ENCODE measurements around the gene CCBE1. TPM values are rescaled to one million over a fixed set of nuclear protein-coding genes. Genes with fewer than 3 reads are reported as not detected.

The CCBE1 gene
- total and polyA plus RNA-seq, 10 donors, result 0.06 to 0.93 (median 0.23) TPM

GRCh38 chr18:59570796-59571195, 126.4 kb downstream of the CCBE1 start:
- H3K27ac ChIP-seq, result no peak overlapping the region
- no peaks in the 10 kb centered on the region for H3K4me1 ChIP-seq
- TF ChIP-seq POLR2AphosphoS5 (IDR thresholded peaks at IDR 0.05), result no peak
- TF ChIP-seq CTCF (IDR thresholded peaks at IDR 0.05 in 8 of 11, conservative IDR thresholded peaks at IDR 0.05 in 3 of 11), result no peak
- no peak for TF ChIP-seq POLR2A (IDR thresholded peaks at IDR 0.05)
- no peak for DNase-seq
- no peaks in the 10 kb centered on the region for H3K9me3 ChIP-seq
- WGBS, 5 donors, result 72 to 89% (median 76%) methylated on average over 3 to 6 of the region's 6 CpGs
- H3K36me3 ChIP-seq, result no peaks in the 10 kb centered on the region
- H3K4me3 ChIP-seq, result no peak overlapping the region
- no peaks in the 10 kb centered on the region for H3K27me3 ChIP-seq (replicated peaks in 1 of 7)
- intact Hi-C loops (cut with DNase I; ENCODE audit: low total_unique reads), result no loop called here

- WGBS, 5 donors, result 55 to 85% (median 59%) methylated on average over 5 to 6 of the region's 6 CpGs
- intact Hi-C loops (cut with DNase I; ENCODE audit: low total_unique reads), result no loop called here
- no peak for TF ChIP-seq CTCF (IDR thresholded peaks at IDR 0.05 in 8 of 11, conservative IDR thresholded peaks at IDR 0.05 in 3 of 11)
- no peak for TF ChIP-seq POLR2A (IDR thresholded peaks at IDR 0.05)
- no peak for TF ChIP-seq POLR2AphosphoS5 (IDR thresholded peaks at IDR 0.05)
Measured at GRCh38 chr18:59570101-59570775, 127.0 kb downstream of the CCBE1 start.

GRCh38 chr18:59569390-59569791, 127.8 kb downstream of the CCBE1 start:
- Histone ChIP-seq H3K36me3 (no peaks in the 10 kb centered on the region), H3K9me3 (no peaks in the 10 kb centered on the region), H3K4me3 (no peak overlapping the region), H3K27ac (no peak overlapping the region), H3K27me3 (replicated peaks in 1 of 7) (no peaks in the 10 kb centered on the region), H3K4me1 (no peaks in the 10 kb centered on the region)
- DNase-seq, result no peak
- WGBS, 5 donors, result 4 to 36% (median 13%) methylated on average over 1 of the region's 1 CpG
- TF ChIP-seq POLR2A (IDR thresholded peaks at IDR 0.05), result no peak
- TF ChIP-seq CTCF (IDR thresholded peaks at IDR 0.05 in 8 of 11, conservative IDR thresholded peaks at IDR 0.05 in 3 of 11), result no peak
- no peak for TF ChIP-seq POLR2AphosphoS5 (IDR thresholded peaks at IDR 0.05)
- intact Hi-C loops (cut with DNase I; ENCODE audit: low total_unique reads), result no loop called here

More at GRCh38 chr18:59570101-59570775, 127.0 kb downstream of the CCBE1 start:
- Histone ChIP-seq H3K36me3 (no peaks in the 10 kb centered on the region), H3K4me1 (no peaks in the 10 kb centered on the region), H3K4me3 (no peak overlapping the region), H3K9me3 (no peaks in the 10 kb centered on the region), H3K27me3 (replicated peaks in 1 of 7) (no peaks in the 10 kb centered on the region), H3K27ac (no peak overlapping the region)
- DNase-seq, result no peak

DNA sequence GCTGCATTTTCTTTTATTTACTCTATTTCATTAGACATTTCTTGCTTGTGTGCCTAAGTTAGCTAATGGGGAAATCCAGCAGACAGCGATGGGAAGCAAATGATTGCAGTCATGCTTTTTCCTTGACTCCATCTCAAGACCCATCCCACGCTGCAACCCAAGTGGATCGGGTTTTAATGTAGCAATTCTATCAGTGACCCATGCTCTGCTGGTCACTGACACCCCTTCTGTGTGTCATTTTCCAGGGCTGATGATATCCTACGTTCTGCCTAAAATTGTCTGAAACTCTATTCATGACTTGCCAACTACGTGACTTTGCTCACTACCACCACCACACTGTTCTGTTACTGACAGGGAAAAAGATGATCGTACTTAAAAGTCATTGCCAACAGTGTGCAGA, 129.8 kb downstream of the CCBE1 start:
- no peak for DNase-seq
- Histone ChIP-seq H3K36me3 (no peaks in the 10 kb centered on the region), H3K27ac (no peak overlapping the region), H3K4me1 (no peaks in the 10 kb centered on the region), H3K9me3 (no peaks in the 10 kb centered on the region), H3K4me3 (no peak overlapping the region), H3K27me3 (replicated peaks in 1 of 7) (no peaks in the 10 kb centered on the region)
- 72 to 96% (median 84%) methylated on average over 6 of the region's 6 CpGs for WGBS, 5 donors
- TF ChIP-seq POLR2A (IDR thresholded peaks at IDR 0.05) (no peak), CTCF (IDR thresholded peaks at IDR 0.05 in 8 of 11, conservative IDR thresholded peaks at IDR 0.05 in 3 of 11) (no peak), POLR2AphosphoS5 (IDR thresholded peaks at IDR 0.05) (no peak)
- intact Hi-C loops (cut with DNase I; ENCODE audit: low total_unique reads), result no loop called here
